Calu3 (cell line): ENCODE data around the gene UAP1L1. TPM values are rescaled to one million over a fixed set of nuclear protein-coding genes. Genes with fewer than 3 reads are reported as not detected.
A peak's percentile ranks its signal among the peaks of the same experiment; 100 is the strongest.

Experiments used
- BruUV-seq: library from RNA; stranded (reverse); fragments of 400-500 nt; replicated peaks from 2 replicates; lab custom pipeline; 2021; lab: Mats Ljungman, UMichigan
- CTCF ChIA-PET: fragments of 300-600 bp; sonication (Branson Sonifier 250); formaldehyde crosslinking; loops from one replicate; lab custom pipeline; 2022; ENCODE audit warnings: antibody characterized with exemption; lab: Charles Lee
- DNase-seq: peaks from one replicate; pipeline ENCODE4 v3.0.0; 2022
- H3K27ac Mint-ChIP-seq: one replicate; pipeline ENCODE4 v1.8.0; 2022; ENCODE audit warnings: mixed read lengths; ENCODE audit not compliant: unreplicated experiment
- H3K27me3 Mint-ChIP-seq: one replicate; pipeline ENCODE4 v1.8.0; 2022; ENCODE audit warnings: mixed read lengths; ENCODE audit not compliant: unreplicated experiment
- H3K36me3 Mint-ChIP-seq: one replicate; pipeline ENCODE4 v1.8.0; 2022; ENCODE audit warnings: mild to moderate bottlenecking, moderate library complexity, mixed read lengths; ENCODE audit not compliant: insufficient read depth, unreplicated experiment
- H3K4me1 Mint-ChIP-seq: one replicate; pipeline ENCODE4 v1.8.0; 2022; ENCODE audit warnings: mild to moderate bottlenecking, low read depth, mixed read lengths; ENCODE audit not compliant: unreplicated experiment
- H3K4me3 Mint-ChIP-seq: one replicate; pipeline ENCODE4 v1.8.0; 2022; ENCODE audit warnings: mild to moderate bottlenecking, low read depth, moderate library complexity, mixed read lengths; ENCODE audit not compliant: unreplicated experiment
- H3K9me3 Mint-ChIP-seq: one replicate; pipeline ENCODE4 v1.8.0; 2022; ENCODE audit warnings: low read depth, mixed read lengths; ENCODE audit not compliant: unreplicated experiment
- intact Hi-C: fragments of 100-400 bp; cut with micrococcal nuclease; formaldehyde crosslinking; loops from one replicate; pipeline ENCODE4 v1.10.0; 2022; ENCODE audit not compliant: unreplicated experiment
- total RNA-seq: library from RNA; stranded (reverse); gene quantifications from 2 replicates; pipeline ENCODE4 v1.2.3, GENCODE V29; 2022
- TF ChIP-seq, protein P1 (sequence below): fragments of 200-600 bp; IDR thresholded peaks from one replicate; pipeline ENCODE4 v1.8.0; 2022; ENCODE audit warnings: antibody characterized with exemption; ENCODE audit not compliant: unreplicated experiment

The UAP1L1 gene
- total RNA-seq, 1 experiment from 2014 or later: 9.1 TPM

DNA sequence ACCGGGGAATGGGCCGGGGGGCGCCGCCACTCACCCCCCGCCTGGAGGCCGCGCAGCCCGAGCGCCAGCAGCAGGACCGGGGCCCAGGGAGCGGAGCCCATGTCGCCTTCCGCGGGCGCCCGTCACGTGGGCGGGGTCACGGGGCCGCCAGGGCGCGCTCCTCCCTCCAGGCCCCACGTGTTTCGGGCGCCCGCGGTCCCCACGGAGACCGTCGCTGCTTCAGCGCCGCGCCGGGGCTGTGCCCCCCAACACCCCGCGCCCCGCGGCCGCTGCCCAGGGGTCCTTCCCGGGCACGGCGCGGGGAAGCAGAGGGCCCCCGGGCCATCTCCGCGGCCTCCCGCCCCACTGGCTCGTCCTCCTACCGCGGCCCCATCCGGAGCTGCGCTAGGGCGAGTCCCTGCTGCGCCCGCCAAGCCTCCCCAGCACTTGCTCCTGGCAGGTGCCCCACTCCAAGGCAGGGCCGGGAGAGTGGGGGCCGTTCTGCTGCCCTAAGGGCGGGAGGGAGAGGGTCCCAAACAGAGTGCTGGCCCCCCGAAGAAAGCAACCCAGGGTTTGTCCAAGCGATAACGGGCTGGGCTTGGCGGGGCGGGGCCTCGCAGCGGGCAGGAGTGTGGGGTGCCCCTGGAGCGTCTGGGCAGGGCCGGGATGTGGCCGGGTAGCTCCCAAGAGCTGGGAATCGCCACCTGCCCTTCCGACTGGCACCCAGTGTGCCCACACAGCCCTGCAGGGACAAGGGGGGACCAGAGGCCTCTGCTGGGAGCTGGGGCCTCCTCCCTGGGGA lies 37.5 kb downstream of the UAP1L1 start, which contains the start of gene DPP7:
DPP7 (minus strand) TSS at position 121 of the 781 bp plus-strand sequence; CDS start at position 101, 20 bp downstream.
- peak within 1 kb of the TSS; percentile 39 for H3K27ac Mint-ChIP-seq
- H3K4me3 Mint-ChIP-seq: peak within 1 kb of the TSS; percentile 40
- CTCF ChIA-PET: interaction anchor here (0.5 kb wide), 1 partner anchor 109 kb away, joined by 5 read pairs; no protein-coding TSS in a partner anchor

DNA sequence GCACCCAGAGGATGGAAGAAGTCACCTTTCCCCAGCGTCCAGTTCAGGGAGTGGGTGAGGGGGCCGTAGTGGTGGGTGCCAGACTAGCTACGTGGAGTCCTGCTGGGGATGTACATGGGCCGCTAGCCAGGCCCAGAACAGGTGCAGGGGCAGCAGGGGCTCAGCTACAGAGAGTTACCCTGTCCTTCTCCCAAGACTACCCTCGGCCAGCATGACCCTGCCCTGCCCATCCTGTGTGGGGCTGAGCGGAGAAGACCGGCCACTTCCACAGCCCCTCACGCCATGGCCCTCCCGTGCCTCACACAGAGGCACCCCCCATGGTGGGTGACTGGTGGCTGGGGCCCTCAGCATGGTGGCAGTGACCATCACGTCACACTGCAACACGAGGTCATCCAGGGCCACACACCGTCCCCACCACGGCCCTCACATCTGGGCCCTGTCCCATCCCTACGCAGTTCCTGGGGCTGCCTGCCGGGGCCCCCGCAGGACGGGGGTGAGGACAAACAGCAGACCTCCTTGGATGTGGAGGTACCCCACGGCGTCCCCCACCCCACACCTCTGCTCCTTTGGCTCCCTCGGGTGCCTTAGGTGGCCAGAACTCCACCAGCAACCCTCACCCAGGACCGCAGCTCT lies 38.2 kb downstream of the UAP1L1 start:
- H3K27ac Mint-ChIP-seq: no peak overlapping the region
- intact Hi-C loops: loop anchor here (2.0 kb wide), 1 partner anchor 111 kb away; the partner anchor contains the start of gene RNF224
- TF ChIP-seq, protein P1, sequence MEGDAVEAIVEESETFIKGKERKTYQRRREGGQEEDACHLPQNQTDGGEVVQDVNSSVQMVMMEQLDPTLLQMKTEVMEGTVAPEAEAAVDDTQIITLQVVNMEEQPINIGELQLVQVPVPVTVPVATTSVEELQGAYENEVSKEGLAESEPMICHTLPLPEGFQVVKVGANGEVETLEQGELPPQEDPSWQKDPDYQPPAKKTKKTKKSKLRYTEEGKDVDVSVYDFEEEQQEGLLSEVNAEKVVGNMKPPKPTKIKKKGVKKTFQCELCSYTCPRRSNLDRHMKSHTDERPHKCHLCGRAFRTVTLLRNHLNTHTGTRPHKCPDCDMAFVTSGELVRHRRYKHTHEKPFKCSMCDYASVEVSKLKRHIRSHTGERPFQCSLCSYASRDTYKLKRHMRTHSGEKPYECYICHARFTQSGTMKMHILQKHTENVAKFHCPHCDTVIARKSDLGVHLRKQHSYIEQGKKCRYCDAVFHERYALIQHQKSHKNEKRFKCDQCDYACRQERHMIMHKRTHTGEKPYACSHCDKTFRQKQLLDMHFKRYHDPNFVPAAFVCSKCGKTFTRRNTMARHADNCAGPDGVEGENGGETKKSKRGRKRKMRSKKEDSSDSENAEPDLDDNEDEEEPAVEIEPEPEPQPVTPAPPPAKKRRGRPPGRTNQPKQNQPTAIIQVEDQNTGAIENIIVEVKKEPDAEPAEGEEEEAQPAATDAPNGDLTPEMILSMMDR: no peak
- no peak overlapping the region for H3K4me3 Mint-ChIP-seq
- H3K4me1 Mint-ChIP-seq: no peaks in the 10 kb centered on the region
- H3K9me3 Mint-ChIP-seq: no peaks in the 10 kb centered on the region
- H3K36me3 Mint-ChIP-seq: peaks cover 10% of the 10 kb centered on the region
- CTCF ChIA-PET: interaction anchor here (0.5 kb wide), 1 partner anchor 108 kb away, joined by 5 read pairs; no protein-coding TSS in a partner anchor
- BruUV-seq: no TSS peak
- H3K27me3 Mint-ChIP-seq: peaks cover 14% of the 10 kb centered on the region
- DNase-seq: no peak

More for the DNA sequence above, 37.5 kb downstream of the UAP1L1 start, which contains the start of gene DPP7:
- Mint-ChIP-seq H3K36me3 (peaks cover 10% of the 10 kb centered on the region), H3K4me1 (no peaks in the 10 kb centered on the region), H3K27me3 (peaks cover 14% of the 10 kb centered on the region), H3K9me3 (no peaks in the 10 kb centered on the region)
- TF ChIP-seq, protein P1: no peak
- BruUV-seq: no TSS peak
- intact Hi-C loops: no loop called here
- DNase-seq: peak; percentile 64

- Mint-ChIP-seq H3K4me3 (no peak overlapping the region), H3K36me3 (peaks cover 4% of the 10 kb centered on the region), H3K27ac (no peak overlapping the region), H3K9me3 (no peaks in the 10 kb centered on the region), H3K4me1 (no peaks in the 10 kb centered on the region), H3K27me3 (peaks cover 14% of the 10 kb centered on the region)
- CTCF ChIA-PET: no interaction called here
- TF ChIP-seq, protein P1: no peak
- DNase-seq: no peak
- intact Hi-C loops: loop anchor here (2.0 kb wide), 1 partner anchor 111 kb away; the partner anchor contains the start of gene RNF224
- BruUV-seq: no TSS peak
These were observed 38.8 kb downstream of the UAP1L1 start for GRCh38 chr9:137116027-137116507.

DNA sequence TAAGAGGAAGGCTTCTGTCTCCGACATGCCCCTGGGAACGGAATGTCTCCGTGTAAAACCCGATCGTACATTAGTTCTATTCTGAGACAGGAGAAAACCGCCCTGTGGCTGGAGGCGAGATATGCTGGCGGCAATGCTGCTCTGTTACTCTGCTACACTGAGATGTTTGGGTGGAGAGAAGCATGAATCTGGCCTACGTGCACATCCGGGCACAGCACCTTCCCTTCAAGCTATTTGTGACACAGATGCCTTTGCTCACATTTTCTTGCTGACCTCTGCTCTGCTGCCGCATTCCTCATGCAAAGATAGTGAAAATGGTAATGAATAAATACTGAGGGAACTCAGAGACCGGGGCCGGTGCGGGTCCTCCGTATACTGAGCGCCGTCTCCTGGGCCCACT lies 39.4 kb downstream of the UAP1L1 start:
- BruUV-seq: no TSS peak
- intact Hi-C loops: loop anchor here (2.0 kb wide), 1 partner anchor 110 kb away; the partner anchor contains the start of gene RNF224
- peaks cover 4% of the 10 kb centered on the region for H3K36me3 Mint-ChIP-seq
- H3K9me3 Mint-ChIP-seq: no peaks in the 10 kb centered on the region
- DNase-seq: no peak
- peaks cover 1% of the 10 kb centered on the region for H3K4me1 Mint-ChIP-seq
- H3K27me3 Mint-ChIP-seq: peaks cover 14% of the 10 kb centered on the region
- TF ChIP-seq, protein P1: no peak
- H3K4me3 Mint-ChIP-seq: no peak overlapping the region
- CTCF ChIA-PET: no interaction called here
- no peak overlapping the region for H3K27ac Mint-ChIP-seq
